SK-N-SH (cell line): ENCODE measurements around the gene CAMK2B.

Experiments
- FOXJ3 ChIP-seq: sonication (generic); formaldehyde crosslinking; IDR thresholded peaks from 2 replicates; pipeline ENCODE4 v1.5.1; 2020; ENCODE audit warnings: mild to moderate bottlenecking, missing genetic modification reagents
- TF ChIP-seq, protein P1 (sequence below): IDR thresholded peaks from 2 replicates; pipeline ENCODE4; 2012

DNA sequence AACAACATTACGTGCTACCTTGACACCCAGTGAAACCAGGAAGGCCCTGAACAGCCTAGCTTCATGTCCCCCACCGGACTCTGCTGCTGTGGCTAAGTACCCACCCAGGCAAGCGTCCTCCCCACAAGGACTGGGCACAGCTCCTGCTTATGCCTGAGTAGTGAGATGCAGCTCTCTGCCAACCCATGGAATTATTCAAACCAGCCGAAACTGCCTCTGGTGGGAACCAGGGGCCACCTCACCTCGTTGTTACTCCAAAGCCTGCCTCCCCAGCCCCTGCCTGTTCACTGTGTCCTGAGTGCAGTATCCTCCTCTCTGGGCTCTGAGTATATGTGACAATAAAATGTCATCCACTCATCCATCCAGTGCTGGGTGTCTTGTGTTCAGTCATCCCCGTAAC, 52.4 kb downstream of the CAMK2B start:
- TF ChIP-seq FOXJ3: no peak
- TF ChIP-seq, protein P1, sequence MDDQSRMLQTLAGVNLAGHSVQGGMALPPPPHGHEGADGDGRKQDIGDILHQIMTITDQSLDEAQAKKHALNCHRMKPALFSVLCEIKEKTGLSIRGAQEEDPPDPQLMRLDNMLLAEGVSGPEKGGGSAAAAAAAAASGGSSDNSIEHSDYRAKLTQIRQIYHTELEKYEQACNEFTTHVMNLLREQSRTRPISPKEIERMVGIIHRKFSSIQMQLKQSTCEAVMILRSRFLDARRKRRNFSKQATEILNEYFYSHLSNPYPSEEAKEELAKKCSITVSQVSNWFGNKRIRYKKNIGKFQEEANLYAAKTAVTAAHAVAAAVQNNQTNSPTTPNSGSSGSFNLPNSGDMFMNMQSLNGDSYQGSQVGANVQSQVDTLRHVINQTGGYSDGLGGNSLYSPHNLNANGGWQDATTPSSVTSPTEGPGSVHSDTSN: no peak
